Panc1 (cell line): ENCODE results near the gene ACP2. TPM values are rescaled to one million over a fixed set of nuclear protein-coding genes. Genes with fewer than 3 reads are reported as not detected.

Experiments used
- ATAC-seq: fragments of 200-7000 bp; cut with Tn5 transposase; 2 replicates; pipeline ENCODE4 v1.9.1; 2020; ENCODE audit warnings: mild to moderate bottlenecking, moderate library complexity
- BruUV-seq: library from RNA; stranded (reverse); fragments of 400-500 nt; replicated peaks from 2 replicates; lab custom pipeline; 2021; lab: Mats Ljungman, UMichigan
- CTCF ChIA-PET: fragments of 300-600 bp; sonication (Branson Sonifier 250); formaldehyde crosslinking; loops from one replicate; lab custom pipeline; 2022; ENCODE audit warnings: antibody characterized with exemption; lab: Charles Lee
- POLR2A ChIA-PET: fragments of 300-600 bp; sonication (Branson Sonifier 250); formaldehyde crosslinking; loops from one replicate; lab custom pipeline; 2022; ENCODE audit warnings: antibody characterized with exemption; lab: Charles Lee
- DNase-seq: peaks from one replicate; pipeline ENCODE4 v3.0.0-alpha.2; 2010; ENCODE audit warnings: low read depth, low spot score
- H3K27ac ChIP-seq: 2 replicates; pipeline ENCODE4 v1.5.1; 2011; ENCODE audit warnings: mild to moderate bottlenecking, low read length, inconsistent platforms
- H3K27me3 ChIP-seq: fragments of 200-500 bp; sonication (Bioruptor generic); 2 replicates; pipeline ENCODE4 v1.6.0; 2014; ENCODE audit warnings: low read length, inconsistent platforms; ENCODE audit not compliant: control insufficient read depth, insufficient read depth
- H3K36me3 ChIP-seq: fragments of 200-500 bp; sonication (Bioruptor generic); 2 replicates; pipeline ENCODE4 v1.5.1; 2014; ENCODE audit warnings: inconsistent platforms, mild to moderate bottlenecking, low read length, moderate library complexity; ENCODE audit not compliant: control insufficient read depth, insufficient read depth
- H3K4me1 ChIP-seq: 2 replicates; pipeline ENCODE4 v1.5.1; 2011; ENCODE audit warnings: inconsistent platforms, mild to moderate bottlenecking, low read length, moderate library complexity; ENCODE audit not compliant: control insufficient read depth, insufficient read depth
- H3K4me3 ChIP-seq, 2 experiments: 2 replicates each; pipeline ENCODE4 v1.5.1; 2011 to 2012; ENCODE audit warnings: low read depth in 2 of 2, low read length in 2 of 2, mild to moderate bottlenecking in 2 of 2, inconsistent platforms in 1 of 2, moderate library complexity in 1 of 2
- H3K9me3 ChIP-seq: fragments of 200-500 bp; sonication (Bioruptor generic); 2 replicates; pipeline ENCODE4 v1.5.1; 2014; ENCODE audit warnings: low read depth, mild to moderate bottlenecking, inconsistent platforms, low read length, moderate library complexity; ENCODE audit not compliant: control insufficient read depth, insufficient read depth
- CTCF ChIP-seq: fragments of 450-650 bp; IDR thresholded peaks from 2 replicates; pipeline ENCODE4 v1.5.1; 2017; ENCODE audit warnings: mild to moderate bottlenecking
- POLR2AphosphoS5 ChIP-seq: IDR thresholded peaks from 2 replicates; pipeline ENCODE4 v1.6.1; 2012; ENCODE audit warnings: mild to moderate bottlenecking, low read depth, low read length, moderate library complexity
- REST ChIP-seq, 2 experiments: IDR thresholded peaks; 2 replicates each; pipeline ENCODE4 v1.6.1; 2011 to 2012; ENCODE audit warnings: low read depth in 2 of 2, control low read depth in 1 of 2, low read length in 1 of 2, mild to moderate bottlenecking in 1 of 2, moderate library complexity in 1 of 2; ENCODE audit not compliant: insufficient read depth in 1 of 2
- SIN3A ChIP-seq: IDR thresholded peaks from 2 replicates; pipeline ENCODE4 v1.6.1; 2012; ENCODE audit warnings: low read depth, mild to moderate bottlenecking, low read length, moderate library complexity, borderline replicate concordance; ENCODE audit not compliant: insufficient read depth
- TCF7L2 ChIP-seq: IDR thresholded peaks from 2 replicates; pipeline ENCODE4 v1.6.1; 2011; ENCODE audit warnings: mild to moderate bottlenecking, low read depth, low read length, inconsistent platforms
- in situ Hi-C: cut with HindIII; loops from 2 replicates; pipeline ENCODE4 v1.10.0; 2016; ENCODE audit warnings: low sequenced_read_pairs, low pct_unique_long_range_greater_than_20kb
- intact Hi-C: fragments of 100-400 bp; cut with micrococcal nuclease; formaldehyde crosslinking; loops from one replicate; pipeline ENCODE4 v1.10.0; 2022; ENCODE audit not compliant: unreplicated experiment
- total RNA-seq: library from RNA; stranded (reverse); gene quantifications from one replicate; pipeline ENCODE4 v1.2.1, GENCODE V29; 2021; ENCODE audit not compliant: unreplicated experiment

The ACP2 gene
- total RNA-seq, 1 experiment from 2014 or later = 28.4 TPM

- Histone ChIP-seq H3K27ac (no peak overlapping the region), H3K4me1 (peaks cover 15% of the 10 kb centered on the region), H3K36me3 (peaks cover 16% of the 10 kb centered on the region), H3K4me3 (no peak overlapping the region), H3K9me3 (no peaks in the 10 kb centered on the region), H3K27me3 (no peaks in the 10 kb centered on the region)
- in situ Hi-C loops (no loop called here), intact Hi-C loops (no loop called here)
- BruUV-seq = no TSS peak
- ATAC-seq (no peak), DNase-seq (no peak)
- no peak for TF ChIP-seq POLR2AphosphoS5
- TF ChIP-seq SIN3A = no peak
- TF ChIP-seq REST (IDR thresholded peaks at IDR 0.05; ENCODE audit: insufficient read depth in 1 of 2, low read depth in 2 of 2, low read length in 1 of 2) = no peak
- TF ChIP-seq CTCF = no peak
- TF ChIP-seq TCF7L2 = no peak
- CTCF ChIA-PET = no interaction called here
- POLR2A ChIA-PET = no interaction called here
These were observed 26.1 kb upstream of the ACP2 start for GRCh38 chr11:47274495-47275235.

GRCh38 chr11:47272706-47273105 is 24.1 kb upstream of the ACP2 start:
- no TSS peak for BruUV-seq
- no peak overlapping the region for H3K27ac ChIP-seq
- no peaks in the 10 kb centered on the region for H3K27me3 ChIP-seq
- H3K4me1 ChIP-seq = peaks cover 27% of the 10 kb centered on the region
- intact Hi-C loops (no loop called here), in situ Hi-C loops (no loop called here)
- H3K9me3 ChIP-seq = no peaks in the 10 kb centered on the region
- TF ChIP-seq REST (IDR thresholded peaks at IDR 0.05; ENCODE audit: insufficient read depth in 1 of 2, low read depth in 2 of 2, low read length in 1 of 2) (peak; percentile 69 to 81; a peak in 2 of 4 replicates), SIN3A (no peak), POLR2AphosphoS5 (no peak), CTCF (no peak), TCF7L2 (no peak)
- H3K4me3 ChIP-seq = no peak overlapping the region
- POLR2A ChIA-PET = no interaction called here
- DNase-seq (no peak), ATAC-seq (no peak)
- CTCF ChIA-PET = interaction anchor here (1.0 to 1.1 kb wide), 2 partner anchors 13 to 82 kb away, joined by 3 read pairs; no protein-coding TSS in a partner anchor
- H3K36me3 ChIP-seq = peaks cover 12% of the 10 kb centered on the region
